Left hindlimb (tissue), 1 donor: Measurements from ENCODE around the gene SEC22A.

ENCODE experiments used
- DNase-seq: peaks from one replicate; pipeline ENCODE4 v3.0.0-alpha.2; 2018

SEC22A gene

DNA sequence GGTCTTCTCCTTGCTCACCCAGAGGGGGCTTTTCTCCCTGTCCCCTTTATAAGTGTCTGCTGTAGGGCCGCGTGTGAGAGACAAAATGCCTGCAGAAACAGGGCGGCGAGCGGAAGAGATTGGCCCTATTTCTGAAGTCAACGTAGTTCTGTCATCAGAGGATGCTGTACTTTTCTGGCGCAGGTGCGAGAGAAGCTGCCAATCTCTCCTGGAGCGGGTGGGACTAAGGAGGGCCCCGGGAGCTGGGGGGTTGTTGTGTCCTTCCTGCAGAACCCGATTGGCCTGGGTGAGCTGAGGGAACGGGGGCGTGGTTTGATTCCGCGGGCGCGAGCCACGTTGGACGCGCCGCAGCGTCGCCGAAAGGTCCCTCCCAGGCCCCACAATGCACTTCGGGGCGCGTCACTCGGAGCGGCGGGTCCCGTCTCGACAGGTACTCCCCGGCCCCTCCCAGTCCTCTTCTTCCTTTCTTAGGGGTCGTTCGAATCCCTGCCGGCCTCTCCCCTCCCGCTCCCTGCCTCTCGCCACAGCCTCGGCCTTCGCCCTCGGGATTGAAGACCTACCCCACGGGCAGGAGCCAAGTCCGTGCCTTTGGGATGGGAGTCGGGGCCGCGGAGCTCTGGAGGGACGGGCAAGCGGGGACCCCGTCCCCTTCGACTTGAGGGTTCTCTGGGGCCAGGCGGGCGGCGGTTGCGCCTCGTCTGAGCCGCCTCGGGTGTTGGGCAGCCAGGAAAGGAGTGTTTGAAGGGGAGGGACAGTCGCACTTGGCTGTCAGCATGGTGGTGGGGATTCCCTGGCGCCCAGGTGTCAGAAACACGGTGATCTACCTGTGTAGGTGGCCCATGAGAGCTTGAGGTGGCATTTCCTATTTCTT lies at the start of gene SEC22A:
Gene SEC22A, plus strand, starts transcription at position 387 of the 871 bp plus-strand sequence. CDS start 7,275 bp downstream, outside the sequence.
- DNase-seq: peak; percentile 96

DNA sequence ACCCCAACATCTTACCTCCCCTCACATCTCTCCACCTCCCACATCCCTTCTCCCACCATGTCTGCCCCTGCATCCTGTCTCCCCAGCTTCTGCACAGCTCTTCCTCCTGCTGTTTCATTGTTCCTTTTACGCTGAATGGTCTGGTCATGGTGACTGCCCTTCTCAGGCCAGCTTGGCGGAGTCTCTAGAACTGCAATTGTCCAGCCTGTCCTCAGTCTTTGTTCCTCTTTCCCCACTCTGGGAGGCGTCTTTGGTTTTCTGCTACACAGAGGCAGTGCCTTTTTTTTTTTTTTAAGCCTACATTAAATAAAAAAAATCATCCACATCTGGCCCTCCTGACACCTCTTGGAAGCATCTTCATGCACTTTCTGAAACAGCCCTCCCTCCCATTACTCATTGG lies 49.1 kb upstream of the SEC22A start:
- DNase-seq: no peak

GRCh38 chr3:123153125-123154019 lies 48.4 kb upstream of the SEC22A start:
- DNase-seq: no peak

DNA sequence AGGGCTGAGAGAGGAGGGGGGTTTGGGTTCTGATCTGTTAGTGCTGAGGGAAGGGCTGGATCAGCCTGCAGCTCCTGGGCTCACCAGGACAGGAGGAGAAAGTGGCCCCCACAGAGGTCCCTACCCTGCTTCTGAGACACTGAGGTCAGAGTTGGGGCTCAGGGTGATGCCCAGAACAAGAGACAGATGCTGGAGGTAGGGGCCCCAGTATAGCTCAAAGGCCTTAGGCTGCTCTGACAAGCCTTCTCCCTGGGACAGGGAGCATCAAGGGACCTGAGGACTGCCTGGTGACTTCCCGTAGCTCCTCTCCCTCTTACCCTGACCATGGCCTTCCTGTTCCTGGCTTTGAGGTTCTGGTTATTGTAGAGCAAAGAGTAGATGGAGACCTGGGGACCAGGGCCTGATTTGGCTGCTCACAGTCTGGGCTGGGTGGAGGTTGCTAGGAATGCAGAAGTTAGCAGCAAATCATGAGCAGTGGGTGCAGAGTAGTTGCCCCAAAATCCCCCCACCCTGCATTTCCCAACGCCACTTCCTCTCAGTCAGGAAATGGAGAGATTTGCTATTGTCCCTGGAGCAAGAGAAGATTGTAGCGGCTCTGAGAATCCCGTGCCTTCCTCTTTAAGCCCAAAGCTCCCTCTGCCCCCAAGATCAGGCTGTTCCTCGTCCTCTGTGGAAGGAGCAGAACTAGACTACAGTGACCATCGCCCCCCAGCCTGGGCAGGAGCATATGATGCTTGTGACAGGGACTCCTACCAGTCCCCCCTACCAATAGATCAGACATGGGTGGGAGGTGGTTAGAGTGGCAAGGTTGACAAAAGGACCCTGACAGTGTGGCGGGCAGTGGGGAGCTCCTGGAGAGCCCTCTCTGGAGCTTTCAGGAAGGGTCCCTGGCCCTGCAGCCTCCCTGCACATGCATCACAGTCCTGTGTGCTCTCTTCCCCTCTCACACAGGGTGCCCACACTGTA lies 47.4 kb upstream of the SEC22A start:
- no peak for DNase-seq

GRCh38 chr3:123155471-123156011 lies 46.2 kb upstream of the SEC22A start:
- DNase-seq: no peak

DNA sequence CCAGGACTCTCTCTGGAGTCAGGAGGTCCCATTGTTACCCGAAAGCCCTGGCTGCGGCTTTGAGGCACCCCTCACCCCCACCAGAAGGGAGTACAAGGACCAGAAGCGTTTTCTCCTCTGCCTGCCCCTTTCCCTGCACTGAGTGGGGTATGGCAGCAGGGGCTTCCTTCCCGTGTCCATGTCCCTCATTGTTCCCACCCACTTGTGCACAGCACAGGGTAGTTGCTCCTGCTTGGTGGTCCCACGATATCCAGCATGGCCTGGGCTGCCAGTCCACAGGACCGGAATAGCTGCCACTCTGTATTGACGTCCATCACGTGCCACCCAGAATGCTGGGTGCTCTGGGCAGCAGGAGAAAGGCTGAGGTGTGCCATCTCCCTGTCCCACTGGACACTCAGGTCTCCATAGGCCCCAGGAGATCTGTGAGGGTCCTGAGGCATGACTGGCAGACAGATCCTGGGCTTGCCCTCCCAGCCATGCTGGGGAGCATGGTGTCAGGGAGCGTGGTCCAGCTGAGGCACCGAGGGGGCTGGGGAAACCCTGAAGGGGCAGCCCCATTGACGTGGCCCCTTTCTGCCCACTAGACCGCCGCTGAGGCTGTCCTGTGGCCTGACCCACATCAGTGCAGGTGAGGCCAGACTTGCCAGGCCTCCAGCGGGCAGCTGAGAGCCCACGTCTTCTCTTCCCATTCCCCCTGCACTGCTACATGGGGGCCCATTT lies 45.3 kb upstream of the SEC22A start:
- no peak for DNase-seq

DNA sequence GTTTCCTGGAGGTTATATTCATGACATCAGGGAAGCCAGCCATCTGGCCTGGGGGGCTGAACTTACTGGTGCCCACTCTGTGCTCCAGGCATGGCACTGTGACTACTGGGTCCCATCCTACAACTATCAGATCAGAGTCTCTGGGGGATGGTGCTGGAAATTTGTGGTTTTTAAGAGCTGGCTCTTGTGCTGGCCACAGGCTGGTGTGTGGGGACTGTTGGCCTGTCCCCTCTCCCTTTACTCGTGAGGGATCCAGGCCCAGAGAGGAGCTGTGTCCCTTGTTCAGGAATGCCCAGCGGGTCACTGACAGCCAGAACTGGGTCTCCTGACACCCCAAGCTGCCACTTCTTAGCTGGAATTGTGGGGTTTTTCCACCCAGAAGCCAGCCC lies 44.5 kb upstream of the SEC22A start:
- no peak for DNase-seq

GRCh38 chr3:123157598-123158287 lies 44.0 kb upstream of the SEC22A start:
- no peak for DNase-seq

DNA sequence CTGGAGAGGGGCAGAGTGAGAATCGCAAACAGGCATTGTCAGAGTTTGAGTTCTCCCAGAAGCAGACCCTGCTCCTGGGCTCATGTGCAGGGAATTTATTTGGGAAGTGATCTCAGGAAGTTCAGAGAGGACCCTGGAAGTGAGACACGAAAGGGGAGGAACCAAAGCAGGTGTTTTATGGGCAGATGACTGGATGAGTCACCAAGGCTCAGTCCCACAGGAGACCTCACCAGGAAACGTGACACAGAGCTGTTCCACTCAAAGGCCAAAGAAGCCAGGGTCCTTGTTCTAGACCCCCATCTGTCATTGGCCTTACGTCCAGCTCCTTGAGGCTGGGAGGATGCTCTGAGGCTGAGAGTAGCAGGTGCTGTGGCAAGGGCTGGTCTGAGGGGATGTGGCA lies 43.4 kb upstream of the SEC22A start:
- DNase-seq: no peak

DNA sequence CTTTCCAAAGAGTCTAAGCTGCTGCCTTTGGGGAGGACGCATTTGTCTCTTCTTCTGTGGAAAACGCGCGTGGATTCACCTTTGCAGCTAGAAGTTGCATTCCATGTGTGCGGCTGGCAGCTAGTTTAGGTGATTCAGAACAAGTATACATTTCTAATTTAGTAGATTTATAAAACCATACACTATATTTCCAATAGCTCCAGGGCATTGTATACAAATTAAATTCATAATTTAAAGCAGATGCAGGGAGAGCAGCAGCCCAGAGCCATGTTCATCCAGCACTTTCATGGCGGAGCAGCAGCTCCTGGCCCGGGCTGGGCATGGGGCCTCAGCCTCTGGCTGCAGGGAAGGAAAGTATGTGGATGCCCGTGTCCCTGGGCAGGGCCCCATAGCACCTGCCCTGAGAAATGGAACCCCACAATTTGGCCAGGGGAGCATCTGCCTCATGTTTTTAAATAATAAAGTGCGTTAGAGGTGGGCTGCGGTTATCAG lies 42.8 kb upstream of the SEC22A start:
- DNase-seq: no peak

GRCh38 chr3:123159926-123160635 lies 41.7 kb upstream of the SEC22A start:
- no peak for DNase-seq

DNA sequence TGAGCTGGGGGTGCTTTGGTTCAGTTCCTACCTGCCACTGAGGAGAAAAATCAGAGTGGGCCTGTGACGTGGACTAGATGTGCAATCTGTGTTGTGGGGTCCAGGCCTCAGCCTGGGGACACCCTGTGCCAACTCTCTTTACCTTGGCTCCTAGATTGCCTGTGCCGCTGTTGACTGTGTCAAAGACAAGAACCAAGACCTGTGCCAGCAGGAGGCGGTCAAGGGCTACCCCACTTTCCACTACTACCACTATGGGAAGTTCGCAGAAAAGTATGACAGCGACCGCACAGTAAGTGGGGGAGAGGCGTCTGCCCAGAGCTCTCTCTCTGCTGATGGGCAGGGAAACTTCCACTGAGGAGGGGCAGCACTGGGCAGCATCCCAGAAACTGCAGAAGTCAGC lies 40.6 kb upstream of the SEC22A start:
- DNase-seq: no peak

DNA sequence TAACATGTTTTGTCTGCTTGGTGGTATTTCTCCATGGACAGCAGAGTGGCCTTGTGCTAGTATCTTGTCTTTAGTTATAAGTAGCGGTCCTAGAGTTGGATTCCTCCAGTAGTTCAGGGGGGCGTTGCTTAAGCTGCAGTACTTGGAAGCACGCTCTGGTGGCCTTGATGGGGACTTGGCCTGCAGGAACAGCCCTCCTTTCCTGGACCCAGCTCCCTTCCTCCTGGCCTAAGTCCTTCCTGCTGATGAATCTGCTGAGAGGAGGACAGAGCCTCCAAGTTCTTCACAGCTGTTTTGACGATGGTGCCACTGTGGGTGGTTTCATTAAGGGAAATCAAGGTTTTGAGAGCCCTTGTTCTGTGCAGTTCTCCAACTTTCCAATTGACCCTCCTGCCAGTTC lies 38.6 kb upstream of the SEC22A start:
- no peak for DNase-seq

DNA sequence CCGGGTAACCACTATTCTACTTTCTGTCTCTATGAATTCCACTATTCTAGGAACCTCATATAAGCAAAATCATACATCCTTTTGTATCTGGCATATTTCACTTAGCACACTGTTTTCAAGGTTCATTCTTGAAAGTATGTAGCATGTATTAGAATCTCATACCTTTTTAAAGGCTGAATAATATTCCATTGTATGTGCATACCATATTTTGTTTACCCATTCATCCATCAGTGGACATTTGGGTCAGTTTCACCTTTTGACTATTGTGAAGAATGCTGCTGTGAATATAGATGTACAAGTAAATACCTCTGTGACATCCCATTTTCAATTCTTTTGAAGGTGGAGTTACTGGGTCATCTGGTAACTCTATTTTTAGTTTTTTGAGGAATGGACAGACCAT lies 36.6 kb upstream of the SEC22A start:
- DNase-seq: no peak

GRCh38 chr3:123167686-123168085 lies 34.1 kb upstream of the SEC22A start:
- DNase-seq: no peak

GRCh38 chr3:123168122-123168521 lies 33.6 kb upstream of the SEC22A start:
- no peak for DNase-seq

GRCh38 chr3:123168605-123169004 lies 33.1 kb upstream of the SEC22A start:
- DNase-seq: no peak

DNA sequence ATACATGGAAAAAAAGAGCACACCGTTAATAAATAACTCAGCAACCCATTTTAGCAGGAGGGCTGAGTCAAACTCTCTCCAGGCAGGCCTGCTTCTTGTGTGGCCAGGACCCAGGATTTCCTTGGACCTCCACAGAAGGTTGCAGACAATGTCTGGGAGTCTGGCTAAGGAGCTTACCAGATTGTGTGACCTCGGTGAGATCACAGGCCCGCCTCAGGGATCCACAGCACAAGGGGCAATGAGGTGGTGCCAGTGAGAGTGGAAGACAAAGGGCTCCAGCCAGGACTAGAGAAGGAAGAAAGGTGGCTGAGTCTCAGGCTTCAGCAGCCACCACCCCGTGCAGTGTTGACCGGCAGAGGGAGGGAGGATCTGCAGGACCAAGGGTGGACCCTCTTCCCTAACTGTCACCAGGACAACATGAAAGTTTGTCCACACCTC lies 32.2 kb upstream of the SEC22A start:
- DNase-seq: no peak

DNA sequence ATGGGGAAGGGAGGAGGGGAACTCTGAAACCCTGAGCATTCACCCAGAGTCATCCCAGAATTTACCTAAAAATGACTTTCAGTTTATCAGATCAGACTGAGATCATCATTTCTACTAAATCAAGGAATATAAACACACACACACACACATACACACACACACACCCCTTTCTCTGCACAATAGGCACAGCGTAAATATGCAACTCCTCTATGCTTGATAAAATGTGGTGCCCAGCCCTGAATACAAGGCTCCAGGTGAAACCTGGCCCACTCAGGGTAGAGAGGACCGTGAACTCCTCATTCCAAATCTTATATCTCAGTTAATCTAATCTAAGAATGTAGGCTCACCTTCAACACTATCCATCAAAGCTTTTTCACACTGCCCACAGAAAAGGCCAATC lies 31.8 kb upstream of the SEC22A start:
- DNase-seq: no peak

GRCh38 chr3:123180791-123181190 lies 21.0 kb upstream of the SEC22A start:
- DNase-seq: no peak
